ENCODE results near the gene IFRD2.
A peak's percentile ranks its signal among the peaks of the same experiment; 100 is the strongest.
"Not testable (repeated sequence)": the region's sequence is repeated elsewhere in the genome, so short reads cannot be mapped to it uniquely, and the experiment has no call there.

IFRD2 gene

DNA sequence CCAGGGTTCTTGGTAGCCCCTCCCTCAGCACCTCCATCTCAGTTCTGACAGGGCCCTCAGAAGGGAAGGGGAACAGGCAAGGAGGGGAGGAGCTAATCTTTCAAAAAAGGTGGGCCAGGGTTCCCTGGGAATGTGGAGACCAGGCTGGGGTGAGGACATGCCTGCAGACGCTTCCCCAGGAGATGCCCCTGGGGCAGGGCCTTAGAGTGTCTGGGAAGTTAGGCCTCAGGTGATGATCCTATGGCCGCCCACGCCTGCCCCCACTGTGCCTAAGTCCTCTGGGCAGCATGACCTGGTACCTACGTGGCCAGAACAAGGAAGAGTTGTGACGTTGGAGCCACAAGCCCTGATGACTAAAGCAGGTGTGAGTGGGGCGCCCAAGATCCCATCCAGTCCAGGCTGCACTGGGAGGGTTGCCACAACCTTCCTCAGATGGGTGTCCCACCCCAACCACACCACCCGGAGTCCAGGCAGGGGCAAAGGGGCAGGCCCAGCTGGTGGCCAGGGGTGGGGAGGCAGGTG is 27.2 kb downstream of the IFRD2 start:
- DNase-seq = no peak

DNA sequence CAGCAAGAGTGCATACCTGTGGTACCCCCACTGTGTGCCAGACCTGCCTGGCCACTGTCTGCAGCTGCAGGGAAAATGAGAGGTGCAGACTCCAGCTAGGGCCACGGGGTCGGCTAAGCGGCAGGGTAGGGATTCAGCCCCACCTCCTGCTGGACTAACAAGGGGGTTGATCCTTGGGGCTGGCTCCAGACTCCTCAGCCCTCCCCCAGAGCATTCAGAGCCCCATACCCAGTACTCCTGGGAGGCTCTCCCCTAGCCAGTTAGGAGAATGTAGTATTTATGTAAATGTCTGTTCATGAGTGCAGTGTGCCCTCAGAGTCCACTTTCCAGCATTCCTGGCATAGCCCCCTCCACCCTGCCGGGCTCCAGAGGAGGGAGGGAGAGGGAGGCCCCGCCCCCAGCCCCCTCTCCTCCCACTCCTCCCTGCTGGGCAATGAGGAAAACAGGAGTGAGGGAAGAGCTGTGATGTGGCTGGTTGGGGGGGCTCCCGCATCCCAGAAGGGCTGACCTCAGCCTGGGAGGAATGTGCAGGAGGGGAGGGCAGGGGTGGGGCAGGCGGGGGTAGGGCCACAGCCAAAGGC is 27.8 kb downstream of the IFRD2 start:
- no peak for DNase-seq

DNA sequence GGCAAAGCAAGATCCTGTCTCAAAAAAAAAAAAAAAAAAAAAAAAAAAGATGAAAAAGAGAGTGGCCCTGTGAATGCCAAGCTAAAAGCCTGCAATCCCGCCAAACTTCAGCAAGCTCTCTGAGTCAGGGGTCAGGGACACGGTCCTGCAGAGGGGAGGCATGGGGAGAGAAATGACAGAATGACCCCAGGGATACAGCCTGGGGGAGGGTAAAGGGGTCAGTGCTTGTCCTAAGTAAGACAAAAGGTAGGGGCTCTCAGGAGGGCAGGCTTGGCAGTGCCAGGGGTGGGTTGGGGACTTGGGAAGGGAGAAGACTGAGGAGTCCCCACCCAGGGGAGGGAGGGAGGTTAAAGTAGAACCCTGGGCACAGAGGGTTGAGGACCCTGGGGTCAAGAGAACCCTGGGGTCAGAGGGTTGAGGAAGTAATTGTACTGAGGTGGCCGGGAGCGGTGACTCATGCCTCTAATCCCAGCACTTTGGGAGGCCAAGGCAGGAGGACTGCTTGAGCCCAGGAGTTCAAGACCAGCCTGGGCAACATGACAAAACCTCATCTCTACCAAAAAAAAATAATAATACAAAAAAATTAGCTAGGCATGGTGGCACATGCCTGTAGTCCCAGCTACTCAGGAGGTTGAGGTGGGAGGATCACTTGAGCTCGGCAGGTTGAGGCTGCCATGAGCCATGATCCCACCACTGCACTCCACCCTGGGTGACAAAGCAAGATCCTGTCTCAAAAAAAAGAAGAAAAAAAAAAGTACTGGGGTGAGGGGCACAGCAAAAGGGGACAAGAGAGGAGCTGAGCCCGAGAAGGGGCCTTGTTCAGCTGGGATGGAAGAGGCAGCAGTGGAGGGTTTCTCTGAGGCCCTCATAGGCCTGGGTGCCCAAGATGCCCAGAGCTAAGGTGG is 28.5 kb downstream of the IFRD2 start:
- no peak for DNase-seq

DNA sequence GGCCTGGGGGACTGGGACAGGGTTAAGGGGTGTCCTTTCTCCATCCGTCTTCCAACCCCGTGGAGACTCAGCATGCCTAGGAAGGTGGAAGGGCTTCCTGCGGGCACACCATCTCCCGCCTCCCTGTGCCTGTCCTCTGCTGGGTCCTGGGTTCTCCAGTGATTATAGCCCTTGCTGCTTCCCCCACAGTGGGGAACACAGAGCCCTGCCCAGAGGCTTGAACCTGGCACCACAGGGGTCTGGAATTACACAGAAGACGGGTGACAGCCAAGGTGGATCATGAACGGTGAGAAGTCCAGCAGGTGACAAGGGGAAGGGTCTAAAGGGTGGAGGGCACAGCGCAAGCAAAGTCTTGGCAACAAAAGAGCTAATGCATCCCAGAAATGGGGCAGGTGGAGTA is 29.5 kb downstream of the IFRD2 start:
- DNase-seq = no peak

DNA sequence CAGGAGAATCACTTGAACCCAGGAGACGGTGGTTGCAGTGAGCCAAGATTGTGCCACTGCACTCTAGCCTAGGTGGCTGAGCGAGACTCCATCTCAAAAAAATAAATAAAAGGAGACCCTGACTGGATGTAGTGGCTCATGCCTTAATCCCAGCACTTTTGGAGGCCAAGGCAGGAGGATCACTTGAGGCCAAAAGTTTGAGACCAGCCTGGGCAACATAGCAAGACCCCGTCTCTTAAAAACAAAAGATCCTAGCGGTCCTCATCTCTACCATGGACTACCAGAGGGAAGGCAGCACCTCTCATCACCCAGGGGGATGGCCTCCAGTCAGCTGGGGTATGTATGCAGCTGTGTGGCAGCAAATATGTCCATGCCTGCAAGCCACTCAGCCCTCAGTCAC is 30.0 kb downstream of the IFRD2 start:
- DNase-seq = not testable (repeated sequence)

DNA sequence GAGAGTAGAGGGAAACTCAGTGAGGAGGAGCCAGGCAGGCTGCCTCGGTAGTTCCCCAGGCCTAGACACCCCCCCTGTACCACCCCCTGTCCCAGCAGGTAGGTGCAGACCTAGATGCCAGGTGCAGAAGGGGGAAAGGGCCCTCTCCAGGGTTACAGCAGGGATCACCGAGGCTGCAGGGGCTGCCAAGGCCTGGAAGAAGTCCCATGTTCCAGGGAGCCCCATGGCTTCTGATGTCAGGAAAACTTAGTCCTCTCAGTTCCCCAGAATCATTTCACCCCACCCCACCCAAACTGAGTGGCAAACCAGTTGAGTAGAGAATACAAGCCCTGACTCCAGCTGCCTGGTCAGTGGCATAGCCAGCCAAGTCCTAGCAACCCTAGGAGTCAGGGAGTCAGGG is 30.7 kb downstream of the IFRD2 start:
- DNase-seq = no peak

DNA sequence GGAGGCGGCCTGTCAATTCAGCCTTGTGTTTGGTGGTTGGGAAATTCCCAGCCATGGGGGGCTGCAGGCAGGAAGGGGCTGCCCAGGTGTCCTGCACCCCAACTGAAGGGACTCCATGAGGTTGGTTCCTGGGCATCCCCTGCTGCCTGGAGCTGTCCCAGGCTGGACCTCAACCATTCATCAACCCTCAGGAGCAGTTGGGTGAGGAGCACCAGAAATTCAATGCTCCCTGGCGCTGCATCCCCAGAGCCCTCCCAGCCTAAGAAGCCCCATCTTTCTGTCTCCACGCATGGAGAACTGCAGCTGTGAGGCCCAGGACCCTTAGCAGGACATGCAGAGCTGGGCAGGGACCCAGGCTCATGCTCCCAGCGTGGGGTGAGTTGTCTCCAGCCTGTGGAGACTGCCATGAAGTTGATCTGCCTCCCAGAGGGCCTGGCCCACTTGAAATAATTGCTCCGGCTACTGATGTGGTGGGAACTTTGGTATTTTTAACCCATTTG is 31.2 kb downstream of the IFRD2 start:
- DNase-seq = no peak

DNA sequence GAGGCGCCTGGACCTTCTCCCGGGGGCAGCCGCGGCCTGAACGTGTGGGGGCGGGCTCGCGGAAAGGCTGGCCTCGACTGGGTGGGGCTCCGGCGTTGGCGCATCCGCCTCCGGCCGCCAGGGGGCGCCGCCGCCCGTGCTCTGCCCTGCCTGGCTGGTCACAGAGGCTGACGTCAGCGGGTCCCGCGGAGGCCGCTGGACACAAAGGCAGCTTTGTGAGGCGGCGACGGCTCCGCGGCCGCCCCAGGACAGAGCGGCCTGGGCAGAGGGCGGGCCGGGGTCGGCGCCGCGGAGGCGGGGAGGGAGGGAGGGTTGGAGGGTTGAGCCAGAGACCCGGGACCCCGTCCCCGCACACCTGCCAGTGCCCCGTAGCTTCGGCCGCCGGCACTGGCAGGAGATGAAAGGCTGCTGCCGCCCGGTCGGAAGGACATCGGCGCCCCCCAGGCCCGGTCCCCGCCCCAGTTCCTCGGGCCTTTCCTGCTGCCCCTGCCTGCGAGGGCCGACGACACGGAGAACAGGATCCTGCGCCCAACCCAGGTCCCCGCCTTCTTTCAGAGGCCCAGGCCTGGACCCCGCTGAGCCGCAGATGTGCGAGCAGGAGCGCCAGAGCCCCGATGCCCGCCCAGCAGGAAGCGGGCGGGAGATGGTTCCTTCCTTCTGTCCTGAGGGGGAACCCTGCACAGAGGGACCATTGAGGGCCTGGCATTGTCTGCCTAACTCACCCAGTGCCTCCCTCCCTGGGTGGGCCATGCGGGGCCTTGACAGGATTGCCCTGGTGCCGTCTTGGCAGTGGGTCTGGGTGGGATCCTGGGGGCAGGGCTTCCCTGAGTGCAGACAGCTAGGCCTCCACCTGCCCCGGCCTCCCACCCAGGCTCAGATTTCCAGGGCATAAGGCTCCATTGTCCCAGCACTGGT is 31.9 kb downstream of the IFRD2 start:
- peak; percentile 78 to 91 for DNase-seq

DNA sequence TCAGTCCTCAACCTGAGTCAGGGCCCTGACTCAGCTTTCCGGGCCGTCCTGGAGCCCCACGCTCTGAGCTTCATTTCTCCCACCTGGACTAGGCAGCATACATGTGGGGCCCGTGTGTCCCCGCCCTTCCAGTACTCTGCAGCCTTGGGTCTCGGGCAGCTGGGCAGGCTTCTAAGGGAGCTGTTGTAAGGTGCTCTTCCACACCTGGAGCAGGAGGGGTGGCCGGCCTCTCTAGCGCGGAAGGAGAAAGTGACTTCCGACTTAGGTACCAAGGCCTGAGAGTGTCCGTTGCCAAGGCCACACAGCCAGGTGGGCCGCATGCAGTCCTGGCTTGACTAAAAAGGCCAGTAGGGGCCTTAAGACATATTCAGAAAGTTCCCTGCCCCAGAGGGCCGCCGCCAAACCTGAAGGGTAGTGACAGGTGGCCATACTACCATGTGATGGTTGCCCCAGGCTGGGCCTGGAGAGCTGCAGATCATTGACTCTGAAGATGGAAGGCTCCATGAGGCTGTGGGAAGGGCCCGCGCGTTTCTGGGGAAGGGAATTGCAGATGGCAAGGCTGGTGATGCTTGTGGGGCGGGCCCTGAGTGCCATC is 32.7 kb downstream of the IFRD2 start:
- DNase-seq = no peak

DNA sequence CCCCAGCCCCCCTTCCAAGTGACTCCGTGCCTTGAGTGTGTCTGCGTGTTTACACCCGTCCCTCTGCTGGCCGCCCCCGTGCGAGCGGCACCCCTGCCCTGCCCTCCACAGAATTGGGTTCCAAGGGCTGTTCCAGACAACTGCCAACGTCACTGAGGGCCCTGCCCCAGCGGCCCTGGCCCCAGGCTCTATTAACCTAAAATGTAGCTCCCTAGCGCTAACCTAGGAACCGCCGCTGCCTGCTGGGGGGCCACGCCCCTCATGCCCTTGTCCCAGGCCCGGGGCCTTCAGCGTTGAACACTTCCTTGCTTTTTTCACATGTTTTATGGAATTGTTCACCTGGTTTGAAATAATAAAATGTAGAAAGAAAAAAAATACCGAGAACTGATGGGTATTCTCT is 33.2 kb downstream of the IFRD2 start:
- no peak for DNase-seq

DNA sequence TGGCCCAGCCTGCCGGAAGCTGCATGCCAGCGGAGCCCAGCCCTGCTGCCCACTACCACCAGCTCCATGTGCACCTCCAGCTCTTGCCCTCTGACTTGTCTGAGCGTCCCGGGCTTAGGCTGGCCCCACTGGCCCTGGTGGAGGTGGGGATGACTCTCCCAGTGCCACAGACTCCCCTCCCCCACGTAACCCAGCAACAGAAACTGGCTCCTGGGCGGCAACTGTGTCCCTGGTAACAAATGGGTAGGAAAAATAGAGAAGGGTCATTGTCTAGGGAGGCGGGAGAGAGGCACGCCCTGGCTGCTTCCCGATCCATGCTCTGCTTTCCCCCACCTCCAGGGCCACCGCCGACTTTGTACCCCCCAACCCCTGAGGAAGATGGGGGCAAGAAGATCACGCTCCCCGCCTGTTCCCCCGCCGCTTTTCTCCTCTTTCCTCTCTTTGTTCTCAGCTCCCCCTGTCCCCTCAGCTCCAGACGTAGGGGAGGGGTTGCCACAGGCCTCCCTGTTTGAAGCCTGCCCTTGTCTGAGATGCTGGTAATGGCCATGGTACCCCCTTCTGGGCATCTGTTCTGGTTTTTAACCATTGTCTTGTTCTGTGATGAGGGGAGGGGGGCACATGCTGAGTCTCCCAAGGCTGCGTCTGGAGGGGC is 34.1 kb downstream of the IFRD2 start:
- no peak for DNase-seq

DNA sequence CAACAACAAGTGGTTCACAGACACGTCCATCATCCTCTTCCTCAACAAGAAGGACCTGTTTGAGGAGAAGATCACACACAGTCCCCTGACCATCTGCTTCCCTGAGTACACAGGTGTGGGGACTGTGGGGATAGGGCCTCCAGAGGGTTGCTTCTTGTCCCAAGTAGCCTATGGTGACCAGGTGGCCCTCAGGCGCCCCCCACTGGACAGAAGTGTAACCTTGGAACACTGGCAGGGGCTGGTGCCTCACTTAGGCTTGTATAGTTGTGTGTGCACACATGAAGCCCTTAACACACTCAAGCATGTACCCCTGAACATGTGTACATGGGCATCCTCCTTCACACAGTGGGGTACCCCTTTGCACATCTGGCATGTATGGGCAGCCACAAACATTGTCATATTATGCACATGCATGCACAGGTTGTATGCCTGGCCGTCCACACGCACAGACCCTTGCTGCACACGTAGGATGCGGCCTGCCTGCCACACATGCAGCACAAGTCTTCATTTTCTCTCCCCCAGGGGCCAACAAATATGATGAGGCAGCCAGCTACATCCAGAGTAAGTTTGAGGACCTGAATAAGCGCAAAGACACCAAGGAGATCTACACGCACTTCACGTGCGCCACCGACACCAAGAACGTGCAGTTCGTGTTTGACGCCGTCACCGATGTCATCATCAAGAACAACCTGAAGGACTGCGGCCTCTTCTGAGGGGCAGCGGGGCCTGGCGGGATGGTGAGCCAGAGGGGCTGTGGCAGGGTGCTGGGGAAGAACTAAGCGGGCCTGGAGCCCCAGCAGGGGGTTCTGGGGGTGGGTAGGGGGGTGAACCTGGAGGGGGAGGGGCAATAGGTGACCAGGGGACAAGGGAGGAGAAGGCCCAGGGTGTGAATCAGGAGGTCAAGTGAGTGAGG is 35.0 kb downstream of the IFRD2 start:
- DNase-seq = no peak

DNA sequence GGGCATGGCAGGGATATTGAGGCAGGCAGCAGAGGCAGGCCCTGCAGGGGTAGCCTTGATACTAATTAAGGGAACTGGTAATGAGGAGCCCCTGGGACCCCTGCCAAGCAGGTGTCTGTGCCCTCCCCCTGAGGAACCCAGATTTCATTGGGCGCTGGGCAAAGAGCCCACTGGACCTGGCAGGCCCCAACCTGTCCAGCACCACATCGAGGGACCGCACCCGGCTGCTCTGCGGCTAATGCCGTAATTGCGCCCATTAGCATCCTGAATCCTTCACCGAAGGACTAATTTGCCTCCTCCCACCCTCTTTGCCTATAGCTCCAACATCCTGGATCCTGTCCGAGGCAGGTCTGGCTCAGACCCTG is 37.0 kb downstream of the IFRD2 start:
- DNase-seq = no peak

DNA sequence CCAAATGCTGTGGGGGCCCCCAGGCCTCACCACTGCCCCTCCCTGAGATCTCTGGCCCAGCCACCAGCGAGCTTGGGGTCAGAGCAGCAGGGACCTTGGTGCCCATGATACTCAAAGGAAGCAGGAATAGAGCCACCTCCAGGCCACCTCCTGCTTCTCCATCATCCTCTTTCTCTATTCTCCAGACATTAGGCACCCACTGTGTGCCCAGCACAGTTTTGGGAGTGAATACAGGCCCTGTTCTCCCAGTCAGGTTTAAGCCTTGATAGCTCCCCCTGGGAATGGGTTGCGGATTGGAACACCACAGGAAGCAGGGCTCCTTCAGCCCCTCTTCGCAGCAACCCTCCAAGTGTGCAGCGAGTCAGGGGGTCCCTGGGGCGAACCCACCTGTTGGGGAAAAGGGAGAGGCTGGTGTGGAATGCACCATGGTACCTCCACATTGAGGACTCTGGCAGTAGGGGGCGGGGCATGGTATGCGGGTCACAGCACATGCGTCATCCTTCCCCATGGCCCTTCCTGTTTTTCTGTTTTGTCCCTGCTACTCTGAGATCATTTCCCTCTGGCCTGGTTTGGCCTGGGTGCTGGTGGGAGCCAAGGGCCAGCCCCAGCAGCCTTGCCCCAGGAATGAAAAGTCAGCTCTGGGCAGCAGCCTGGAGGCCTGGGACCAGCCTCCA is 37.5 kb downstream of the IFRD2 start:
- DNase-seq = no peak

DNA sequence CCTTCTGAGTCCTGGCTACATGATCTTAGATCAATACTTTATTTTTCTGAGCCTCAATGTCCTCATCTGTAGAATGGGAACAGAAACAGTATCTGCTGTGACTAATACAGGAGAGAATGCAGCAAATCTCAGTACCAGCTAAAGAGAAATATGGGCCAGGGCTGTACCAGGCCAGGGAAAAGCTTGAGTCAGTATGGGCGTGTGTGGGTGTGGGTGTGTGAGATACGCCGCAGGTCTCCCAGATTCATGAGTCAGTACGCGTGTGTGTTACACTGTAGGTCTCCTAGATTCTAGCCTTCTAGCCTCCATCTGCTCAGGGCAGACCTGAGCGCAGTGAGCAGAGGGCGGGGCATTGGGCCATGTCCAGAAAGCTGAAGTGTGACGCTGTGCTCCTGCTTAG is 41.0 kb downstream of the IFRD2 start:
- DNase-seq = no peak

DNA sequence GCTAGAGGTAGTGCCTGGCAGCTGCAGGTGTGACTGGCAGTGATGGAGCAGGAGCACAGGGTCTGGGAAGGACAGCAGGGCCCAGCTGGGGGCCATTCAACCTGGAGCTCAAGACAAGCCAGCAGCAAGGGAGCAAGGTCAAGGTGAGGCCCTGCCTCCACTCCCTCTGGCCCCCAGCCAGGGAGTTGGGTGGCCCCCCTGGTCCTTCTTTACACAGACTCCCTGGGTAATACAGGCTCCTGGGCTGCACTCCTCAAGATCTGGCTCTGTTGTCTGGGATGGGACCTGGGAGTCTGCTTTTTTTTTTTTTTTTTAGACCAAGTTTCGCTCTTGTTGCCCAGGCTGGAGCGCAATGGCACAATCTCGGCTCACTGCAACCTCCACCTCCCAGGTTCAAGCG is 41.7 kb downstream of the IFRD2 start:
- DNase-seq = no peak

DNA sequence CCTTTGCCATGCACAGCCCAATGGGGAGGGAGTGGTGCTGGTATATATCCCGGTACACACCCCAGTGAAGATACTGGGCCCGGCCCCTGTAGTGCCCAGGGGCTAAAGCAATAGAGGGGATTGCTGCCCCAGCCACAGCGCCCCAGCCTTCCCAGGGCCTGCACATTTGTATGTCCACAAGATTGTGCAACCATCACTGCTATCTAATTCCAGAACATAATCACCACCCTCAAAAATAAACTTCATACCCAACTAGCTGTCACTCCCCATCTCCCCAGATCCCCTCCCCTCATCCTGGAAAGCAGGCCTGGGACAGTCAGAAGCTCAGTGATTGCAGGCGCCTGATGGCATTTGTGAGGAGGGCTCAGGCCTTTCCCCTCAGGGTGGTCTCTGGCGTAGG is 42.8 kb downstream of the IFRD2 start:
- DNase-seq = no peak

DNA sequence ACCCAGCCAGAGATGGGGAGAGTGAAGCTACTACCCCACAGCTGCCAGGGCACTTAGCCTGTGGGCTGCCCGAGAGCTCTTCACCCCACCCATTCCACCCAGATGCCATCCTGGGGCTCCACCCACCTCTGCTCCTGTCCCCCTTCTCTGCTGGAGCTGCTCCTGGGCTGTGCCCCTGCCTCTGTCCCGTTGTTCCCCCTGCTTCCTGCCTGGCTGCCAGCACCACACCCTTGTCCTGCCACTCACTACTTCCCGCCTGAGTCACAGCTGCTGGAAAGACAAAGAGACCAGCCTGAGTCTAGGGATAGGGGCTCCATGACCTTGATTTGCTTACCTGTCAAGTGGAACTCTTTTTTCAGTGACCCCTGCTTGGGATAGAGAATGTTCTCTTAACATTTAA is 43.8 kb downstream of the IFRD2 start:
- no peak for DNase-seq

DNA sequence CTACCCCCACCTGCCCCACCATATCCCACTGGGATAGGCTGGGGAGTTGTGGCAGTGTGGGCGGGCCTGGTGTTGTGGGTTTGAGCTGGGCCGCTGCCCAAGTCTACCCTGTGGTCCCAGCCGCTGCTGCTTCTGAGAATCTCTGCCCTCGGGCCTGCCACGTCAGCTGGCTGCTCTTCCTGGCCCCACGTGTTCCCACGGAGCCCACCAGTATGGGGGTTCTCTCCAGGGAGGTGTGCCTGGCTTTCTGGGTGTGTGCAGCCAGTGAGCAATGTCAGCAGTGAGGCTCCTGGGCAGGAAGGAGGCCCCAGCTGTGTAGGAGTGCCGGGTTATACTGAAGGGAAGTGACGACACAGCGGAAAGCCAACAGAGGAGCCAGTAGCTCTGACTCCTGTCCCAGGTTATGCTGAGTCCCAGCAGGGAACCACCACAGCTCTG is 45.7 kb downstream of the IFRD2 start:
- DNase-seq = peak; percentile 73 to 76

DNA sequence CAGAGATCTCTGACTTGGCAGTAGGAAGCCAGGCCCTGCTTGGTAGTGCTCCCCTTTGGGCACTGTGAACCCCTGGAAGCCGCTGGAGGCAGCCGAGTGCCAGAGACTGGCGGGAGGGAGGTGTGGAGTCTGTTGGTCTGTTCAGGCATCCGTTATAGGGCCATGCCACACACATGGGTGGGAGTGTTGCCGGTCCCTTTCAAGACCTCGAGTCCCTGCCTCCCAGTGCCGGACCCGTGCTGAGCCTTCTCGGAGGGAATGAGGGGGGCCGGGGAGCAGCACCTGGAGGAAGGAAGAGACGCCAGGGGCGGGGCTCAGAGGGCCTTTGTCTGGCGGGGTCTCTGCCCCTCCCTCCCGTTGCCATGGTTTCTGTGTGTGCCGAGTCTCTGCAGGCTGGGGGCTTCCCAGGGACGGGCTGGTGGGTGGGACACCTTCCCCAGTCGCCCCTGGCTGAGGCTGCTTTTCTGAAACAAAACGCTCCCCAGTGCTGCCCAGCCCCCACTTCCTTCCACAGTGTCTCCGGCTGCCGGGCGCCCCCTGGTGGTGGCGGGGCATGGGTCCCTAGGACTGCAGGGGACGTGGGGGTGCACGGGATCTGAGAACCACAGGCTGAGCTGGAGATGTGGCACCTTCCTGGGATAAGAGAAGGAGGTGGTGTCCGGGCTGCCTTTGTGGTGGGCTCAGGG is 46.3 kb downstream of the IFRD2 start:
- DNase-seq = peak; percentile 99
